SU-DHL-6 (cell line): Measurements from ENCODE around the gene SDK2.

Experiments used
- EZH2phosphoT487 ChIP-seq: fragments of 200-600 bp; sonication (generic), shearing (Covaris generic); conservative IDR thresholded peaks from 2 replicates; pipeline ENCODE4 v1.6.1; 2018; ENCODE audit warnings: mild to moderate bottlenecking, antibody characterized with exemption, low read length, moderate library complexity, mixed read lengths
- TF ChIP-seq, protein P1 (sequence below): fragments of 200-600 bp; sonication (generic); IDR thresholded peaks from one replicate; pipeline ENCODE4 v1.5.1; 2017; ENCODE audit warnings: antibody characterized with exemption, mild to moderate bottlenecking, low read length, moderate library complexity; ENCODE audit not compliant: insufficient read depth, poor library complexity, severe bottlenecking

DNA sequence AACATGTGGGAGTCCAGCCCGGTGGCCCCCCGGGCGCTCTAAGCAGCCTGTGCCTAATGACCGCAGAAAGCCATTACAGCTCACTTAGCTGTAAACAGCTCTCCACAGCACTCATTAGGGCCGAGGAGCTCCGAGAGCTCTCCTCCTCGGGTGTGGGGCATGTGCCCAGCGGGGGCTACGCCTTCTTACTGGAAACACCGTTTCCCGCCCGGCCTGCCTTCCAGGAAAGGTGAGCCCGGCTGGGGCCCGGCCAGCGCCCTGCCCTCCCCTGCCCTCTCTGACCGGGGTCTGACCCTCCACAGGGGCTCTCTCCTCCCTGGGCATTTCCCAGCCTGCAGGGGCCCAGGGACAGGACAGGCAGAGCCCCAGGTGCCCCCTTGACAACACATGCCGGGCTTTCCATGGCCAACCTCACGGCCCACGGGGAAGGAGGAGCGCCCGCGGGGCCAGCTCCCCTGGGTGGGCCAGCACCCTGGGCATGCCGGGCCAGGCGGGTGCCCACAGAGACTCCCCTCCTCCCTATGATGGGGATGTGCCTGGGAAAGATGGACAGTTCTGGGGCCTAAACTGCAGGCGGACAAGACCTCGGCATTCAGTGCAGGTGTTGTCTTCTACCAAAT is 72.6 kb downstream of the SDK2 start:
- TF ChIP-seq, protein P1, sequence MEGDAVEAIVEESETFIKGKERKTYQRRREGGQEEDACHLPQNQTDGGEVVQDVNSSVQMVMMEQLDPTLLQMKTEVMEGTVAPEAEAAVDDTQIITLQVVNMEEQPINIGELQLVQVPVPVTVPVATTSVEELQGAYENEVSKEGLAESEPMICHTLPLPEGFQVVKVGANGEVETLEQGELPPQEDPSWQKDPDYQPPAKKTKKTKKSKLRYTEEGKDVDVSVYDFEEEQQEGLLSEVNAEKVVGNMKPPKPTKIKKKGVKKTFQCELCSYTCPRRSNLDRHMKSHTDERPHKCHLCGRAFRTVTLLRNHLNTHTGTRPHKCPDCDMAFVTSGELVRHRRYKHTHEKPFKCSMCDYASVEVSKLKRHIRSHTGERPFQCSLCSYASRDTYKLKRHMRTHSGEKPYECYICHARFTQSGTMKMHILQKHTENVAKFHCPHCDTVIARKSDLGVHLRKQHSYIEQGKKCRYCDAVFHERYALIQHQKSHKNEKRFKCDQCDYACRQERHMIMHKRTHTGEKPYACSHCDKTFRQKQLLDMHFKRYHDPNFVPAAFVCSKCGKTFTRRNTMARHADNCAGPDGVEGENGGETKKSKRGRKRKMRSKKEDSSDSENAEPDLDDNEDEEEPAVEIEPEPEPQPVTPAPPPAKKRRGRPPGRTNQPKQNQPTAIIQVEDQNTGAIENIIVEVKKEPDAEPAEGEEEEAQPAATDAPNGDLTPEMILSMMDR = no peak
- no peak for TF ChIP-seq EZH2phosphoT487
